Anterior cingulate cortex (tissue), 58 donors: ENCODE data around the gene TRPC5OS.

ENCODE experiments used
- DNase-seq, 58 donors: peaks; one replicate each; lab custom pipeline; 2025; lab: John Stamatoyannopoulos, UW

Gene TRPC5OS

GRCh38 chrX:111888600-111888999 is 12.6 kb downstream of the TRPC5OS start:
- no peak for DNase-seq

- no peak for DNase-seq
These were observed 16.4 kb downstream of the TRPC5OS start for GRCh38 chrX:111892375-111892774.

- no peak for DNase-seq
These were observed 20.2 kb downstream of the TRPC5OS start for GRCh38 chrX:111896148-111896547.

- peak in 1 of 58 donors; percentile 1 for DNase-seq
These were observed 38.6 kb downstream of the TRPC5OS start for GRCh38 chrX:111914398-111915090.

- no peak for DNase-seq
These were observed 41.6 kb downstream of the TRPC5OS start for GRCh38 chrX:111917591-111917990.

GRCh38 chrX:111928456-111928855 is 52.5 kb downstream of the TRPC5OS start:
- DNase-seq: no peak
